Chondrocyte (in vitro differentiated cells): ENCODE measurements around the gene FAM118A. TPM values are rescaled to one million over a fixed set of nuclear protein-coding genes. Genes with fewer than 3 reads are reported as not detected.
"Not testable (repeated sequence)": the region's sequence is repeated elsewhere in the genome, so short reads cannot be mapped to it uniquely, and the experiment has no call there.

Experiments used
- DNase-seq: peaks from one replicate; pipeline ENCODE4 v3.0.0; 2021; ENCODE audit warnings: mixed read lengths, low spot score
- H3K27ac Mint-ChIP-seq: one replicate; pipeline ENCODE4 v1.8.0; 2021; ENCODE audit warnings: mild to moderate bottlenecking, moderate library complexity, mixed read lengths; ENCODE audit not compliant: unreplicated experiment
- H3K27me3 Mint-ChIP-seq: 2 replicates; pipeline ENCODE4 v1.8.0; 2021; ENCODE audit warnings: low read depth, mixed read lengths
- H3K36me3 Mint-ChIP-seq: 2 replicates; pipeline ENCODE4 v1.8.0; 2021; ENCODE audit warnings: low read depth, mixed read lengths
- H3K4me1 Mint-ChIP-seq: 2 replicates; pipeline ENCODE4 v1.8.0; 2021; ENCODE audit warnings: low read depth, mild to moderate bottlenecking, mixed read lengths
- H3K4me3 Mint-ChIP-seq: one replicate; pipeline ENCODE4 v1.8.0; 2021; ENCODE audit warnings: mild to moderate bottlenecking, moderate library complexity, mixed read lengths; ENCODE audit not compliant: unreplicated experiment
- H3K9me3 Mint-ChIP-seq: 2 replicates; pipeline ENCODE4 v1.8.0; 2021; ENCODE audit warnings: low read depth, mixed read lengths
- CTCF ChIP-seq: fragments of 200-600 bp; sonication (generic); IDR thresholded peaks from 2 replicates; pipeline ENCODE4 v1.5.0; 2021; ENCODE audit warnings: antibody characterized with exemption, mild to moderate bottlenecking, moderate library complexity
- total RNA-seq: library from RNA; stranded (reverse); gene quantifications from 3 replicates; pipeline ENCODE4 v1.2.1, GENCODE V29; 2021

Gene FAM118A
- total RNA-seq, 1 donor from 2014 or later = 68.7 TPM

- Mint-ChIP-seq H3K27ac (no peak overlapping the region), H3K4me1 (peaks cover 2% of the 10 kb centered on the region), H3K9me3 (no peaks in the 10 kb centered on the region), H3K36me3 (peaks cover 2% of the 10 kb centered on the region), H3K27me3 (no peaks in the 10 kb centered on the region), H3K4me3 (no peak overlapping the region)
- no peak for DNase-seq
- no peak for TF ChIP-seq CTCF
Measured at GRCh38 chr22:45353786-45354185, 44.1 kb downstream of the FAM118A start.

- Mint-ChIP-seq H3K9me3 (no peaks in the 10 kb centered on the region), H3K4me3 (no peak overlapping the region), H3K27ac (no peak overlapping the region), H3K27me3 (peaks cover 12% of the 10 kb centered on the region), H3K4me1 (no peaks in the 10 kb centered on the region), H3K36me3 (no peaks in the 10 kb centered on the region)
- no peak for TF ChIP-seq CTCF
- DNase-seq = no peak
Measured at GRCh38 chr22:45357490-45357889, 47.8 kb downstream of the FAM118A start.

DNA sequence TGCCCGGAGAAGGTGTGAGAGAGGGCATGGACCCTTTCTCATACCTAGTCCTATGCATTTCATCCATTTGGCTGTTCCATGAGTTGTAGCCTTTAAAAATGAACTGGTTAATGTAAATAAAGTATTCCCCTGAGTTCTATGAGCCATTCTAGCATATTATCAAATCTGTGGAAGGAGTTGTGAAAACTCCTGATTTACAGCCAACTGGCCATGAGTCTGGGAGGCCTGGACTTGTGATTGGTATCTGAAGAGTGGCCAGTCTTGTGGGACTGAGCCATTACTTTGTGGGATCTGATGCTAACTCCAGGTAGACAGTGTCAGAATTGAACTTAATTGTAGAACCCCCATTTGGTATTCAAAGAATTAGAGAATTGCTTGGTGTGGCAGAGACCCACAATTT lies 48.4 kb downstream of the FAM118A start:
- Mint-ChIP-seq H3K27me3 (peaks cover 14% of the 10 kb centered on the region), H3K36me3 (no peaks in the 10 kb centered on the region), H3K9me3 (no peaks in the 10 kb centered on the region), H3K27ac (no peak overlapping the region), H3K4me3 (no peak overlapping the region), H3K4me1 (no peaks in the 10 kb centered on the region)
- TF ChIP-seq CTCF = no peak
- DNase-seq = no peak

DNA sequence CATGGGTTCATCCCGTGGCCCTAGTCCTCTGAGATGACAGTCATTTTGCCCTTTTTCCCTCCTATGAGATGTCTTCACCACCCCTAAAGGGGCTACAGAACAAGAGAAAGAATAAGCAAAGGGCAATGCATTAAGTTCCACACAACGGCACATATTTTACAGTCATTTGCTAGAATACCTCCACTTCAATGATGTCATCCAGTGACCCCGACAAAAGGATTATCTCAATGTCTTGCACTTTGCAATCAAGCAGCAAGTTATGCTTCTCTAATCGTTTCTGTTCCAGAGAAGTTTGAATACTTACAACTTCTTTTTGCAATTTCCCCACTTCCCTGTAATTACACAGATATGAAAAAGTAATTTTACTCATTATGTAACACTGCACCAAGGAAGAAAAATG lies 49.9 kb downstream of the FAM118A start:
- no peaks in the 10 kb centered on the region for H3K36me3 Mint-ChIP-seq
- H3K27me3 Mint-ChIP-seq = peaks cover 16% of the 10 kb centered on the region
- no peak overlapping the region for H3K27ac Mint-ChIP-seq
- H3K4me1 Mint-ChIP-seq = no peaks in the 10 kb centered on the region
- no peak overlapping the region for H3K4me3 Mint-ChIP-seq
- no peaks in the 10 kb centered on the region for H3K9me3 Mint-ChIP-seq
- DNase-seq = no peak
- no peak for TF ChIP-seq CTCF

GRCh38 chr22:45366713-45367112 lies 57.0 kb downstream of the FAM118A start:
- H3K4me3 Mint-ChIP-seq = no peak overlapping the region
- TF ChIP-seq CTCF = no peak
- peaks cover 2% of the 10 kb centered on the region for H3K36me3 Mint-ChIP-seq
- H3K9me3 Mint-ChIP-seq = peaks cover 10% of the 10 kb centered on the region
- peaks cover 5% of the 10 kb centered on the region for H3K4me1 Mint-ChIP-seq
- H3K27ac Mint-ChIP-seq = peak overlapping the region; percentile 29
- peaks cover 16% of the 10 kb centered on the region for H3K27me3 Mint-ChIP-seq
- no peak for DNase-seq

GRCh38 chr22:45373592-45373991 lies 63.9 kb downstream of the FAM118A start:
- not testable (repeated sequence) for H3K9me3 Mint-ChIP-seq, H3K4me1 Mint-ChIP-seq, H3K27me3 Mint-ChIP-seq, DNase-seq, H3K27ac Mint-ChIP-seq, H3K4me3 Mint-ChIP-seq, H3K36me3 Mint-ChIP-seq
